Nephron (organoid): Measurements from ENCODE around the gene LPAR1.

Experiments used
- H3K27ac Mint-ChIP-seq, 3 experiments: 2 replicates each; pipeline ENCODE4 v1.8.0; 2020; ENCODE audit warnings: mixed read lengths in 3 of 3, mild to moderate bottlenecking in 2 of 3, moderate library complexity in 1 of 3
- H3K27me3 Mint-ChIP-seq: 2 replicates; pipeline ENCODE4 v1.8.0; 2021; ENCODE audit warnings: low read depth, mild to moderate bottlenecking, moderate library complexity, mixed read lengths
- H3K36me3 Mint-ChIP-seq: 2 replicates; pipeline ENCODE4 v1.8.0; 2020; ENCODE audit warnings: low read depth, mixed read lengths
- H3K4me1 Mint-ChIP-seq: 2 replicates; pipeline ENCODE4 v1.8.0; 2020; ENCODE audit warnings: mixed read lengths
- H3K4me3 Mint-ChIP-seq, 3 experiments: 2 replicates each; pipeline ENCODE4 v1.8.0; 2020; ENCODE audit warnings: mild to moderate bottlenecking in 3 of 3, mixed read lengths in 3 of 3, moderate library complexity in 2 of 3
- H3K9me3 Mint-ChIP-seq: 2 replicates; pipeline ENCODE4 v1.8.0; 2020; ENCODE audit warnings: mixed read lengths
- CTCF ChIP-seq, 3 experiments: fragments of 200-600 bp; sonication (generic); IDR thresholded peaks; one replicate each; pipeline ENCODE4 v1.5.0; 2021; ENCODE audit warnings: antibody characterized with exemption in 3 of 3; ENCODE audit not compliant: unreplicated experiment in 3 of 3

LPAR1 gene

GRCh38 chr9:111036946-111037345, 1.3 kb downstream of the LPAR1 start:
- Mint-ChIP-seq H3K4me1 (peaks cover 49% of the 10 kb centered on the region), H3K27me3 (no peaks in the 10 kb centered on the region), H3K4me3 (peak overlapping the region; percentile 89 to 91 (median 89)), H3K36me3 (no peaks in the 10 kb centered on the region), H3K9me3 (no peaks in the 10 kb centered on the region), H3K27ac (peak overlapping the region; percentile 90 to 95 (median 91))
- no peak for TF ChIP-seq CTCF (IDR thresholded peaks at IDR 0.05; ENCODE audit: unreplicated experiment in 3 of 3)

- H3K9me3 Mint-ChIP-seq = no peaks in the 10 kb centered on the region
- peak overlapping the region; percentile 89 to 91 (median 89) for H3K4me3 Mint-ChIP-seq
- TF ChIP-seq CTCF (IDR thresholded peaks at IDR 0.05; ENCODE audit: unreplicated experiment in 3 of 3) = peak; percentile 21 to 35 (median 28)
- H3K36me3 Mint-ChIP-seq = no peaks in the 10 kb centered on the region
- no peaks in the 10 kb centered on the region for H3K27me3 Mint-ChIP-seq
- peaks cover 49% of the 10 kb centered on the region for H3K4me1 Mint-ChIP-seq
- peak overlapping the region; percentile 90 to 95 (median 91) for H3K27ac Mint-ChIP-seq
Measured at GRCh38 chr9:111036429-111036789, 1.9 kb downstream of the LPAR1 start.

- H3K9me3 Mint-ChIP-seq = no peaks in the 10 kb centered on the region
- peak overlapping the region; percentile 90 to 95 (median 91) for H3K27ac Mint-ChIP-seq
- H3K27me3 Mint-ChIP-seq = no peaks in the 10 kb centered on the region
- no peak for TF ChIP-seq CTCF (IDR thresholded peaks at IDR 0.05; ENCODE audit: unreplicated experiment in 3 of 3)
- peaks cover 49% of the 10 kb centered on the region for H3K4me1 Mint-ChIP-seq
- H3K36me3 Mint-ChIP-seq = no peaks in the 10 kb centered on the region
- H3K4me3 Mint-ChIP-seq = peak overlapping the region; percentile 89 to 91 (median 89)
Measured at GRCh38 chr9:111035543-111036428, 2.5 kb downstream of the LPAR1 start.

- peaks cover 7% of the 10 kb centered on the region for H3K36me3 Mint-ChIP-seq
- peaks cover 49% of the 10 kb centered on the region for H3K4me1 Mint-ChIP-seq
- H3K4me3 Mint-ChIP-seq = peak overlapping the region; percentile 89 to 91 (median 89)
- no peak for TF ChIP-seq CTCF (IDR thresholded peaks at IDR 0.05; ENCODE audit: unreplicated experiment in 3 of 3)
- no peaks in the 10 kb centered on the region for H3K27me3 Mint-ChIP-seq
- peak overlapping the region; percentile 31 to 90 (median 48) for H3K27ac Mint-ChIP-seq
- peaks cover 3% of the 10 kb centered on the region for H3K9me3 Mint-ChIP-seq
Measured at GRCh38 chr9:111034898-111035539, 3.3 kb downstream of the LPAR1 start.

- H3K27me3 Mint-ChIP-seq = no peaks in the 10 kb centered on the region
- peaks cover 48% of the 10 kb centered on the region for H3K4me1 Mint-ChIP-seq
- peaks cover 9% of the 10 kb centered on the region for H3K36me3 Mint-ChIP-seq
- peaks cover 4% of the 10 kb centered on the region for H3K9me3 Mint-ChIP-seq
- H3K4me3 Mint-ChIP-seq = peak overlapping the region; percentile 2 to 89 (median 89)
- no peak for TF ChIP-seq CTCF (IDR thresholded peaks at IDR 0.05; ENCODE audit: unreplicated experiment in 3 of 3)
- H3K27ac Mint-ChIP-seq = peak overlapping the region; percentile 17 to 90 (median 31)
Measured at GRCh38 chr9:111034170-111034897, 3.9 kb downstream of the LPAR1 start.
